HepG2 (cell line): ENCODE data around the gene IRF2BPL. TPM values are rescaled to one million over a fixed set of nuclear protein-coding genes. Genes with fewer than 3 reads are reported as not detected.
A peak's percentile ranks its signal among the peaks of the same experiment; 100 is the strongest.

ENCODE experiments used
- ARNT ChIP-seq: fragments of 450-650 bp; IDR thresholded peaks from 2 replicates; pipeline ENCODE4 v1.6.1; 2017
- ARNT2 ChIP-seq: sonication (generic); formaldehyde crosslinking; IDR thresholded peaks from 2 replicates; pipeline ENCODE4 v1.8.0; 2022; ENCODE audit warnings: mild to moderate bottlenecking, low read depth, missing genetic modification reagents, moderate library complexity
- BATF2 ChIP-seq: sonication (generic); formaldehyde crosslinking; IDR thresholded peaks from 2 replicates; pipeline ENCODE4 v1.8.0; 2022; ENCODE audit warnings: mild to moderate bottlenecking, missing genetic modification reagents, moderate library complexity
- E2F2 ChIP-seq: sonication (generic); formaldehyde crosslinking; IDR thresholded peaks from 2 replicates; pipeline ENCODE4 v1.4.0; 2020; ENCODE audit warnings: missing genetic modification reagents, borderline replicate concordance
- ELF4 ChIP-seq: sonication (generic); formaldehyde crosslinking; IDR thresholded peaks from 2 replicates; pipeline ENCODE4 v1.5.0; 2020; ENCODE audit warnings: missing genetic modification reagents, mild to moderate bottlenecking, moderate library complexity, borderline replicate concordance
- FIP1L1 ChIP-seq: fragments of 200-400 bp; formaldehyde crosslinking; IDR thresholded peaks from 2 replicates; pipeline ENCODE4 v1.6.1; 2018; ENCODE audit warnings: low read depth, mild to moderate bottlenecking, low read length, moderate library complexity, borderline replicate concordance; ENCODE audit not compliant: insufficient read depth
- FOXP1 ChIP-seq, 2 experiments: fragments of 450-650 bp in 1 of 2; IDR thresholded peaks; 2 replicates each; pipeline ENCODE4 v1.6.1; 2017 to 2018; ENCODE audit warnings: antibody characterized with exemption in 1 of 2
- GABPB1 ChIP-seq: IDR thresholded peaks from 2 replicates; pipeline ENCODE4 v1.6.1; 2016; ENCODE audit warnings: mild to moderate bottlenecking, missing genetic modification reagents, moderate library complexity, missing compliant biosample characterization
- KDM3A ChIP-seq: IDR thresholded peaks from 2 replicates; pipeline ENCODE4 v1.6.1; 2018; ENCODE audit warnings: low read depth, missing compliant biosample characterization
- MAZ ChIP-seq, 2 experiments: sonication (generic) in 1 of 2; formaldehyde crosslinking in 1 of 2; IDR thresholded peaks; 2 replicates each; pipeline versions ENCODE4 v1.5.0 to v1.6.1; 2012 to 2020; ENCODE audit warnings: low read depth in 2 of 2, mild to moderate bottlenecking in 2 of 2, borderline replicate concordance in 1 of 2, improper control_type of control experiment in 1 of 2, low read length in 1 of 2, missing genetic modification reagents in 1 of 2, moderate library complexity in 1 of 2
- PATZ1 ChIP-seq: sonication (generic); formaldehyde crosslinking; IDR thresholded peaks from 2 replicates; pipeline ENCODE4 v1.4.0; 2020; ENCODE audit warnings: missing genetic modification reagents
- PITX1 ChIP-seq: sonication (generic); formaldehyde crosslinking; IDR thresholded peaks from 2 replicates; pipeline ENCODE4 v1.5.1; 2020; ENCODE audit warnings: mild to moderate bottlenecking, missing genetic modification reagents
- POLR2A ChIP-seq, 2 experiments: IDR thresholded peaks; 2 replicates each; pipeline ENCODE4 v1.6.1; 2011; ENCODE audit warnings: low read depth in 2 of 2, low read length in 2 of 2, mild to moderate bottlenecking in 1 of 2, moderate library complexity in 1 of 2; ENCODE audit not compliant: insufficient read depth in 1 of 2
- RFX3 ChIP-seq: IDR thresholded peaks from 2 replicates; pipeline ENCODE4 v1.6.1; 2016; ENCODE audit warnings: missing biosample characterization, missing genetic modification reagents
- SAFB2 ChIP-seq: sonication (generic); formaldehyde crosslinking; IDR thresholded peaks from 2 replicates; pipeline ENCODE4 v1.5.1; 2020; ENCODE audit warnings: missing genetic modification reagents, low read depth, mild to moderate bottlenecking, borderline replicate concordance
- SATB2 ChIP-seq: sonication (generic); formaldehyde crosslinking; IDR thresholded peaks from 2 replicates; pipeline ENCODE4 v1.5.0; 2020; ENCODE audit warnings: missing genetic modification reagents
- SIX4 ChIP-seq: sonication (generic); formaldehyde crosslinking; IDR thresholded peaks from 2 replicates; pipeline ENCODE4 v1.4.0; 2020; ENCODE audit warnings: missing genetic modification reagents
- TBX2 ChIP-seq: sonication (generic); formaldehyde crosslinking; IDR thresholded peaks from 2 replicates; pipeline ENCODE4 v1.5.0; 2020; ENCODE audit warnings: missing genetic modification reagents, mild to moderate bottlenecking, borderline replicate concordance
- TEAD3 ChIP-seq: optimal IDR thresholded peaks from 2 replicates; pipeline ENCODE3; 2016; ENCODE audit warnings: borderline replicate concordance
- TRAFD1 ChIP-seq: sonication (generic); formaldehyde crosslinking; IDR thresholded peaks from 2 replicates; pipeline ENCODE4 v1.5.1; 2020; ENCODE audit warnings: missing genetic modification reagents, mild to moderate bottlenecking, borderline replicate concordance
- XRCC5 ChIP-seq: fragments of 200-400 bp; formaldehyde crosslinking; optimal IDR thresholded peaks from 2 replicates; pipeline ENCODE3; 2017; ENCODE audit warnings: mild to moderate bottlenecking, low read length
- ZBTB7A ChIP-seq: sonication (generic); formaldehyde crosslinking; IDR thresholded peaks from 2 replicates; pipeline ENCODE4 v1.8.0; 2022; ENCODE audit warnings: mild to moderate bottlenecking, missing genetic modification reagents
- ZMYM2 ChIP-seq: sonication (generic); formaldehyde crosslinking; IDR thresholded peaks from 2 replicates; pipeline ENCODE4 v1.8.0; 2022; ENCODE audit warnings: mild to moderate bottlenecking, missing genetic modification reagents
- ZSCAN21 ChIP-seq: sonication (generic); formaldehyde crosslinking; IDR thresholded peaks from 2 replicates; pipeline ENCODE4 v1.8.0; 2022; ENCODE audit warnings: mild to moderate bottlenecking, missing genetic modification reagents, moderate library complexity, borderline replicate concordance
- polyA plus RNA-seq, 8 experiments: library from polyadenylated mRNA; depleted of rRNA in 3 of 8; stranded (reverse) in 7 of 8; unstranded in 1 of 8; fragments of >200 nt; fragmentation: Illumina TruSeq in 4 of 8; extraction: Trizol in 4 of 8; gene quantifications; 2 replicates each; pipeline versions ENCODE4 v1.2.1 to v1.2.3, GENCODE V29; 2011 to 2016; ENCODE audit warnings: low read depth in 4 of 8, missing spikeins in 1 of 8, mixed read lengths in 1 of 8; ENCODE audit not compliant: insufficient read depth in 1 of 8
- total RNA-seq, 5 experiments: library from RNA; depleted of rRNA; stranded (reverse); fragments of >200 nt; fragmentation: Illumina TruSeq; extraction: Trizol; gene quantifications; 2 replicates each; pipeline ENCODE4 v1.2.3, GENCODE V29; 2016; ENCODE audit warnings: low read depth in 1 of 5

The IRF2BPL gene
- total and polyA plus RNA-seq, 2 of the 13 experiments (the other 11 are each of a cell fraction or from before 2014, with no cell fraction given), result 6.6 to 8.4 TPM

GRCh38 chr14:77032844-77033621 is 4.5 kb upstream of the IRF2BPL start (continued):
- TF ChIP-seq MAZ (IDR thresholded peaks at IDR 0.05; ENCODE audit: borderline replicate concordance, low read depth, low read length) (0 out of 2 replicates have a peak, but pooled peaks have one; percentile 12), MAZ (CRISPR knock-in tag; IDR thresholded peaks at IDR 0.05; ENCODE audit: low read depth) (no peak; the same call in none of the 2 replicates), E2F2 (CRISPR knock-in tag) (no peak), GABPB1 (CRISPR knock-in tag) (0 out of 2 replicates have a peak, but pooled peaks have one; percentile 25), ZBTB7A (0 out of 2 replicates have a peak, but pooled peaks have one; percentile 4), PITX1 (CRISPR knock-in tag) (peak; percentile 83), FOXP1 (IDR thresholded peaks at IDR 0.05) (no peak), FOXP1 (CRISPR knock-in tag; IDR thresholded peaks at IDR 0.05) (no peak), POLR2A (IDR thresholded peaks at IDR 0.05; ENCODE audit: insufficient read depth in 1 of 2, low read depth in 2 of 2, low read length in 2 of 2) (peak; percentile 47 to 53; a peak in 2 of 4 replicates), TEAD3 (CRISPR knock-in tag) (peak; percentile 49), TRAFD1 (CRISPR knock-in tag) (no peak), RFX3 (CRISPR knock-in tag) (no peak), SIX4 (CRISPR knock-in tag) (0 out of 2 replicates have a peak, but pooled peaks have one; percentile 5), KDM3A (CRISPR knock-in tag) (no peak), ARNT (no peak), PATZ1 (CRISPR knock-in tag) (peak; percentile 58), TBX2 (CRISPR knock-in tag) (peak; percentile 67), SATB2 (CRISPR knock-in tag) (no peak; the same call in 1 of the 2 replicates), ZMYM2 (CRISPR knock-in tag) (no peak), ARNT2 (CRISPR knock-in tag) (0 out of 2 replicates have a peak, but pooled peaks have one; percentile 53), XRCC5 (peak; percentile 21), BATF2 (CRISPR knock-in tag) (no peak), SAFB2 (CRISPR knock-in tag) (0 out of 2 replicates have a peak, but pooled peaks have one; percentile 22), FIP1L1 (no peak), ZSCAN21 (CRISPR knock-in tag) (0 out of 2 replicates have a peak, but pooled peaks have one; percentile 23), ELF4 (CRISPR knock-in tag) (peak; percentile 47; the same call in 1 of the 2 replicates)
